ENCODE data around the gene UGT1A6.

DNA sequence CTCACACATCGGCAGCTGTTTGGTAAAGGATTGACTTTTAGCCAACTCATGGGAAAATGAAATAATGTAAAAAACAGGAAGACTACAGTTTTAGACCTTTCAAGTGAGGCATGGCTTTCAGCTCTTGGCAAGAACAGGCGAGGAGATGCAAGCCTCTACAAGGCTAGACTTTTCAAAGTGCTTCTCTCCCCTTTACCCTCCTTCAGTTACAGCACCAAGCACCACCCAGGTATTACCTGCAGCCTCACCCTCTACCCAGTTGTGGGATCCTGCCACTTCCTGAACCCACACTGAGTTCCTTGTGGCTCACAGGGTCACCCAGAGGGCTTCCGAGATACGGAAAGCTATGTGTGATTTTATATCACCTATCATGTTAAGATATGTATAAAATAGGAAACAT is 41.7 kb upstream of the UGT1A6 start:
- TF ChIP-seq TAF1 (IDR thresholded peaks at IDR 0.05; ENCODE audit: low read depth) = no peak
- TF ChIP-seq, protein P1, sequence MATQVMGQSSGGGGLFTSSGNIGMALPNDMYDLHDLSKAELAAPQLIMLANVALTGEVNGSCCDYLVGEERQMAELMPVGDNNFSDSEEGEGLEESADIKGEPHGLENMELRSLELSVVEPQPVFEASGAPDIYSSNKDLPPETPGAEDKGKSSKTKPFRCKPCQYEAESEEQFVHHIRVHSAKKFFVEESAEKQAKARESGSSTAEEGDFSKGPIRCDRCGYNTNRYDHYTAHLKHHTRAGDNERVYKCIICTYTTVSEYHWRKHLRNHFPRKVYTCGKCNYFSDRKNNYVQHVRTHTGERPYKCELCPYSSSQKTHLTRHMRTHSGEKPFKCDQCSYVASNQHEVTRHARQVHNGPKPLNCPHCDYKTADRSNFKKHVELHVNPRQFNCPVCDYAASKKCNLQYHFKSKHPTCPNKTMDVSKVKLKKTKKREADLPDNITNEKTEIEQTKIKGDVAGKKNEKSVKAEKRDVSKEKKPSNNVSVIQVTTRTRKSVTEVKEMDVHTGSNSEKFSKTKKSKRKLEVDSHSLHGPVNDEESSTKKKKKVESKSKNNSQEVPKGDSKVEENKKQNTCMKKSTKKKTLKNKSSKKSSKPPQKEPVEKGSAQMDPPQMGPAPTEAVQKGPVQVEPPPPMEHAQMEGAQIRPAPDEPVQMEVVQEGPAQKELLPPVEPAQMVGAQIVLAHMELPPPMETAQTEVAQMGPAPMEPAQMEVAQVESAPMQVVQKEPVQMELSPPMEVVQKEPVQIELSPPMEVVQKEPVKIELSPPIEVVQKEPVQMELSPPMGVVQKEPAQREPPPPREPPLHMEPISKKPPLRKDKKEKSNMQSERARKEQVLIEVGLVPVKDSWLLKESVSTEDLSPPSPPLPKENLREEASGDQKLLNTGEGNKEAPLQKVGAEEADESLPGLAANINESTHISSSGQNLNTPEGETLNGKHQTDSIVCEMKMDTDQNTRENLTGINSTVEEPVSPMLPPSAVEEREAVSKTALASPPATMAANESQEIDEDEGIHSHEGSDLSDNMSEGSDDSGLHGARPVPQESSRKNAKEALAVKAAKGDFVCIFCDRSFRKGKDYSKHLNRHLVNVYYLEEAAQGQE (IDR thresholded peaks at IDR 0.05; ENCODE audit: low read depth) = no peak
- no peak for TF ChIP-seq TCF12 (IDR thresholded peaks at IDR 0.05; ENCODE audit: low read depth)
- no peak for TF ChIP-seq EP300 (IDR thresholded peaks at IDR 0.05; ENCODE audit: borderline replicate concordance)
- TF ChIP-seq RAD21 (IDR thresholded peaks at IDR 0.05; ENCODE audit: low read depth) = no peak
- no peak for TF ChIP-seq ZBTB7A (IDR thresholded peaks at IDR 0.05; ENCODE audit: low read depth)
- TF ChIP-seq TEAD4 (IDR thresholded peaks at IDR 0.05) = no peak
- TF ChIP-seq, protein P2, sequence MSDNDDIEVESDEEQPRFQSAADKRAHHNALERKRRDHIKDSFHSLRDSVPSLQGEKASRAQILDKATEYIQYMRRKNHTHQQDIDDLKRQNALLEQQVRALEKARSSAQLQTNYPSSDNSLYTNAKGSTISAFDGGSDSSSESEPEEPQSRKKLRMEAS (IDR thresholded peaks at IDR 0.05) = no peak
- no peak for TF ChIP-seq CEBPB (IDR thresholded peaks at IDR 0.05)
- TF ChIP-seq, protein P3, sequence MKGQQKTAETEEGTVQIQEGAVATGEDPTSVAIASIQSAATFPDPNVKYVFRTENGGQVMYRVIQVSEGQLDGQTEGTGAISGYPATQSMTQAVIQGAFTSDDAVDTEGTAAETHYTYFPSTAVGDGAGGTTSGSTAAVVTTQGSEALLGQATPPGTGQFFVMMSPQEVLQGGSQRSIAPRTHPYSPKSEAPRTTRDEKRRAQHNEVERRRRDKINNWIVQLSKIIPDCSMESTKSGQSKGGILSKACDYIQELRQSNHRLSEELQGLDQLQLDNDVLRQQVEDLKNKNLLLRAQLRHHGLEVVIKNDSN (IDR thresholded peaks at IDR 0.05) = no peak
